Kidney epithelial cell (primary cell): ENCODE data around the gene HENMT1. TPM values are rescaled to one million over a fixed set of nuclear protein-coding genes. Genes with fewer than 3 reads are reported as not detected.
"Not testable (repeated sequence)": the region's sequence is repeated elsewhere in the genome, so short reads cannot be mapped to it uniquely, and the experiment has no call there.

Source experiments
- DNase-seq: peaks from one replicate; pipeline ENCODE4 v3.0.0-alpha.2; 2010; ENCODE audit warnings: low read depth
- H3K27me3 ChIP-seq: 2 replicates; pipeline ENCODE4 v1.6.0; 2011; ENCODE audit warnings: low read length; ENCODE audit not compliant: control insufficient read depth, insufficient read depth
- H3K36me3 ChIP-seq: 2 replicates; pipeline ENCODE4 v1.5.1; 2011; ENCODE audit warnings: low read length; ENCODE audit not compliant: control insufficient read depth, insufficient read depth
- H3K4me3 ChIP-seq: 2 replicates; pipeline ENCODE4 v1.5.1; 2011; ENCODE audit warnings: low read depth, mild to moderate bottlenecking, control low read depth, low read length
- total RNA-seq: library from RNA; depleted of rRNA; stranded (reverse); fragments of >200 nt; gene quantifications from 2 replicates; pipeline ENCODE4 v1.2.3, GENCODE V29; 2015
- TF ChIP-seq, protein P1 (sequence below): IDR thresholded peaks from 2 replicates; pipeline ENCODE4 v1.5.1; 2011; ENCODE audit warnings: mild to moderate bottlenecking, moderate library complexity, low read length, control low read depth, inconsistent platforms; ENCODE audit not compliant: insufficient read depth, poor library complexity, severe bottlenecking

HENMT1 gene
- total RNA-seq = 5.1 and 6.6 TPM in 2 replicates

DNA sequence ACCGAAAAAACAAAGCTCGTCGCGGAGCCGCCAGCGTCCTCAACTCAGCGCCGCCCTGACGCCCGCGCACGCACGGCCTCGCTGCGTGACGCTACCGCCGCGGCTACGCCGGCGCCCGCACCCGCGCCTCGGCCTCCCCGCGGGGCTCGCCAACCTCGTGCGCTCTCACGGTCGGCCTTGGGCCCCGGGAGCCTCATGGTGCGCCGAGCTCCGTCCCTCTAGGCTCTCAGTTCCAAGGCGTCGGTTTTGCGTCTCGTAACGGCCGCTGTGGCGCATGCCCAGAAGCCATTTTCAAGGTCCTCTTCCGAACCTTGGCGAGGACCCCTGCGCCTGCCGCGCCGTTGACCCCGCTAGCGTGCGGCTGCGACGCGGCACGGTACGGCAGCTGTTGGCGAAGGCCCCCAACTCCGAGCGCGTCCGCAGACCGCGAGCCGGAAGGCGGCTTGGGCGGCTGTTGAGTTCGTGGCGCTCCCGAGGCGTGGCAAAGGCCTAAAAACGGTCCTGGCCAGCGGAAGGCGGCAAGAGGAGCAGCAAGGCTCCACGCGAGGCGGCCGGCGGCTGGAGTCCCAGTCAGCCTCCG, at the start of gene HENMT1:
Gene HENMT1, minus strand, starts transcription at position 64 of the 580 bp plus-strand sequence. CDS start 1,209 bp downstream, outside the sequence.
- Histone ChIP-seq H3K27me3 (no peaks in the 10 kb centered on the region), H3K4me3 (peak within 1 kb of the TSS; percentile 51), H3K36me3 (no peaks in the 10 kb centered on the region)
- peak; percentile 14 for DNase-seq
- TF ChIP-seq, protein P1, sequence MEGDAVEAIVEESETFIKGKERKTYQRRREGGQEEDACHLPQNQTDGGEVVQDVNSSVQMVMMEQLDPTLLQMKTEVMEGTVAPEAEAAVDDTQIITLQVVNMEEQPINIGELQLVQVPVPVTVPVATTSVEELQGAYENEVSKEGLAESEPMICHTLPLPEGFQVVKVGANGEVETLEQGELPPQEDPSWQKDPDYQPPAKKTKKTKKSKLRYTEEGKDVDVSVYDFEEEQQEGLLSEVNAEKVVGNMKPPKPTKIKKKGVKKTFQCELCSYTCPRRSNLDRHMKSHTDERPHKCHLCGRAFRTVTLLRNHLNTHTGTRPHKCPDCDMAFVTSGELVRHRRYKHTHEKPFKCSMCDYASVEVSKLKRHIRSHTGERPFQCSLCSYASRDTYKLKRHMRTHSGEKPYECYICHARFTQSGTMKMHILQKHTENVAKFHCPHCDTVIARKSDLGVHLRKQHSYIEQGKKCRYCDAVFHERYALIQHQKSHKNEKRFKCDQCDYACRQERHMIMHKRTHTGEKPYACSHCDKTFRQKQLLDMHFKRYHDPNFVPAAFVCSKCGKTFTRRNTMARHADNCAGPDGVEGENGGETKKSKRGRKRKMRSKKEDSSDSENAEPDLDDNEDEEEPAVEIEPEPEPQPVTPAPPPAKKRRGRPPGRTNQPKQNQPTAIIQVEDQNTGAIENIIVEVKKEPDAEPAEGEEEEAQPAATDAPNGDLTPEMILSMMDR = no peak

DNA sequence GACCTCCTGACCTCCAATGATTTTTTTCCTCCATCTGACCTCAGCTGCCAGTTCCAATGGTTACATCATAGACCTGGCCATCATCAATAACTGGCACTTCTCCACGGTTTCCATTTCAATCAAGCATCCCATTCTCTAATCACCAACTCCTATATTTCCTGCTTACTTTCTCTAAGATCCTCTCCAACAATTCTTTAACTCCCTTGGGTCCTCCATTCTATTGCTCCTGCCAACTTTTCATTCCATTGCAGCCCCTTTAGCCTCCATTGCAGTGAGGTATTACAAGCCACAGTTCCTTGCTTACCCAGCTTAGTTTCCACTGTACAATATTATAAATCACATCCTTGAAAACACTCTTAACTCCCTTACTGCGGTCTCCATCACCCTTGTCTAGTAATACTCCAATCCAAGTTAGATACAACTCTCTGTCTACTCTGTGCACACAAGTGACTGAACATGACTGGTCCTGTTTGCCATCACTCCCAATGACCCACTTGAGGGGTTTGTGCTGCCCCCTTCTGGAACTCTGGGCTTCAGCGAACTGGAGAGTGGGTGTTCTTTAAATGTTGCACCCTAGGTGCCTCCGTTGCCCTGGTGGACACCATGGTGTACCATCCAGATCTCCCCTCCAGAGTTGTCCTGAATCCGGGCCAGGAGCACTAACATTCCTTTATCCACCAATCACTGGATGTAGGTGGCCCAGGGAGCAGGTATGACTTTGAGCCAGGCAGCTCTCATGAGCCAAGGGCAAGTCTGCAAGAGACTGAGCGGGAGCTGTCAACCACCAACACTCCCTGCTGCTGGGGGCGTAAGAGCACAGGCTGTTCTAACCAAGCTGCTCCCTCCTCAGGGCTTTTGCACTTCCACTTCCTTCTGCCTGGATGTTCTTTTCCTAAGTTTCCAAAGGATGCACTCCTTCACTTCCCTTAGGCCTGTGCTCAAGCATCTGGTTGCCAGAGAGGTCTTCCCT, 48.1 kb upstream of the HENMT1 start:
- TF ChIP-seq, protein P1 = no peak
- no peaks in the 10 kb centered on the region for H3K36me3 ChIP-seq
- H3K27me3 ChIP-seq = no peaks in the 10 kb centered on the region
- no peak overlapping the region for H3K4me3 ChIP-seq
- no peak for DNase-seq

- no peaks in the 10 kb centered on the region for H3K27me3 ChIP-seq
- DNase-seq = no peak
These were observed 45.8 kb upstream of the HENMT1 start for GRCh38 chr1:108706643-108707042.

DNA sequence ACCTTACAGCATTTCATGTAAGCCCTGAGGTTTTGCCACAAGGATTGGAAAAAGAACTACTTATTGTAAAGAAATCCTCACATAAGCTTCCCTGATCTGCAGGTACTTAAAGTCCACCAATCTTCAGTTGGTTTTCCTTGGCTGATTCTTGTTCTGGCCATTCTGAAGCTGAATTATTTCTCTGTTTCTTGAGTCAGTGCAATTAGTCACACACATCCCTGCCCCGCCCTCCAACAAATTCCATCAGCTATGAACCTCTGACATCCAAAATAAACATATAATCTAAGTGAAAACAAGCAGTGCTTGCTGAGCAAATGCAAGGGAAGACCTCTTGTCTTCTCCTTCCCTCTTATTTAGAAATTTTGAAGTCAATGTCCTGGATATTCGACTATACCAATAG, 43.6 kb upstream of the HENMT1 start:
- TF ChIP-seq, protein P1 = no peak
- Histone ChIP-seq H3K4me3 (no peak overlapping the region), H3K36me3 (no peaks in the 10 kb centered on the region), H3K27me3 (no peaks in the 10 kb centered on the region)
- no peak for DNase-seq

More at GRCh38 chr1:108706643-108707042, 45.8 kb upstream of the HENMT1 start:
- no peaks in the 10 kb centered on the region for H3K36me3 ChIP-seq
- TF ChIP-seq, protein P1 = no peak
- H3K4me3 ChIP-seq = no peak overlapping the region

DNA sequence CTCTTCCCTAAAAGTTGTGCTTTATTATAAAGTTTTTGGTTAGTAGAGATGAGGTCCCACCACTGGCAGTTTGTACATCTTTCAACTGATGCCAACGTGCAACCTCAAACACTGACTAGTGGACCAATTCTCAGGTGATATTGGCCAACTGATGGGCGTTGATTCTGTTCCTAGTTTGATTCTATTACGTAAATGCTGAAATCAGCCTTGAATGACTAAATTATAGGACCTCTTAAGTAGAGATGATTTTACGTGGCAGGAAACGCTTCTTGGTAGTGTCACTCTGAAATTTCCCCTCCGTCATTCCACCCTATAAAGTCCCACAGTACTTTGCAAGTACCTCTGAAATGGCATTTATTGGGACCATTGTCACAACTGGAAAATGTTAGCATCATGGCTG, 43.0 kb upstream of the HENMT1 start:
- peaks cover 1% of the 10 kb centered on the region for H3K36me3 ChIP-seq
- H3K4me3 ChIP-seq = no peak overlapping the region
- TF ChIP-seq, protein P1 = no peak
- no peak for DNase-seq
- no peaks in the 10 kb centered on the region for H3K27me3 ChIP-seq

DNA sequence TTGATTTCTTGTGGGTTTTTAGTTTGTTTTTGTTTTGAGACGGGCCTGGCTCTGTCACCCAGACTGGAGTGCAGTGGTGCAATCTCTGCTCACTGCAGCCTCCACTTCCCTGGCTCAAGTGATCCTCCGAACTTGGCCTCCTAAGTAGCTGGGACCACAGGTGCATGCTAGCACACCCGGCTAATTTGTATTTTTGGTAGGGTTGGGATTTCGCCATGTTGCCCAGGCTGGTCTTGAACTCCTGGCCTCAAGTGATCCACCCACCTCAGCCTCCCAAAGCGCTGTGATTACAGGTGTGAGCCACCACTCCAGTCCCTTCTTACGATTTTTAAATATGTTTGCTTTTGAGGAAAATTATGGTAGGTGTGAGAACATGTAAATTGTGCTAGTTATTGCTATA, 41.2 kb upstream of the HENMT1 start:
- not testable (repeated sequence) for H3K27me3 ChIP-seq, H3K36me3 ChIP-seq, H3K4me3 ChIP-seq, DNase-seq
